HCT116 (cell line): ENCODE results near the gene ATAD2B. TPM values are rescaled to one million over a fixed set of nuclear protein-coding genes. Genes with fewer than 3 reads are reported as not detected.

ENCODE experiments used
- ATAC-seq: fragments of 200-7000 bp; cut with Tn5 transposase; 2 replicates; pipeline ENCODE4 v1.9.1; 2020; ENCODE audit warnings: mild to moderate bottlenecking, moderate library complexity
- BruUV-seq: library from RNA; stranded (reverse); fragments of 400-500 nt; replicated peaks from 2 replicates; lab custom pipeline; 2021; lab: Mats Ljungman, UMichigan
- CTCF ChIA-PET: fragments of 300-600 bp; sonication (Branson Sonifier 250); formaldehyde crosslinking; loops from one replicate; lab custom pipeline; 2021; ENCODE audit warnings: antibody characterized with exemption; lab: Charles Lee
- POLR2A ChIA-PET: fragments of 300-600, 350-600 bp; sonication (Branson Sonifier 250); formaldehyde crosslinking; loops from one replicate; lab custom pipeline; 2021; ENCODE audit warnings: antibody characterized with exemption; lab: Charles Lee
- RAD21 ChIA-PET, 2 experiments: fragments of 300-600 bp; sonication (Branson Sonifier 250); formaldehyde crosslinking; loops; one replicate each; lab custom pipeline; 2023; ENCODE audit warnings: low total read pairs in 2 of 2; ENCODE audit not compliant: uncharacterized antibody in 2 of 2, unreplicated experiment in 2 of 2, low non-redundant PET in 1 of 2; lab: Charles Lee
- DNase-seq: peaks from one replicate; pipeline ENCODE4 v3.0.0-alpha.2; 2010; ENCODE audit warnings: low read depth, low spot score
- H2AFZ ChIP-seq: fragments of 200-600 bp; shearing (Covaris generic), sonication (generic); 2 replicates; pipeline ENCODE4 v1.6.1; 2017; ENCODE audit warnings: low read depth, mixed run types, mixed read lengths, antibody characterized with exemption, low read length; ENCODE audit not compliant: poor library complexity, severe bottlenecking
- H3K27ac ChIP-seq: 2 replicates; pipeline ENCODE4 v1.5.1; 2012; ENCODE audit warnings: low read depth, low read length
- H3K27me3 ChIP-seq: fragments of 200-600 bp; sonication (generic); 2 replicates; pipeline ENCODE4 v1.6.1; 2016; ENCODE audit warnings: mixed run types, low read length, mixed read lengths; ENCODE audit not compliant: insufficient read depth
- H3K36me3 ChIP-seq, 2 experiments: fragments of 200-500 bp in 1 of 2; fragments of 200-600 bp in 1 of 2; sonication (Bioruptor generic) in 1 of 2; sonication (generic) in 1 of 2; 2 replicates each; pipeline versions ENCODE4 v1.5.1 to v1.6.1; 2014 to 2016; ENCODE audit warnings: low read length in 2 of 2, inconsistent platforms in 1 of 2, mixed read lengths in 1 of 2, mixed run types in 1 of 2; ENCODE audit not compliant: insufficient read depth in 2 of 2, control insufficient read depth in 1 of 2
- H3K4me1 ChIP-seq, 2 experiments: fragments of 200-600 bp in 1 of 2; sonication (generic) in 1 of 2; 2 replicates each; pipeline versions ENCODE4 v1.5.1 to v1.6.1; 2012 to 2017; ENCODE audit warnings: low read length in 2 of 2, inconsistent platforms in 1 of 2, mild to moderate bottlenecking in 1 of 2, mixed read lengths in 1 of 2, mixed run types in 1 of 2, moderate library complexity in 1 of 2; ENCODE audit not compliant: insufficient read depth in 2 of 2, control insufficient read depth in 1 of 2
- H3K4me2 ChIP-seq: fragments of 200-600 bp; sonication (generic); 2 replicates; pipeline ENCODE4 v1.6.1; 2017; ENCODE audit warnings: mixed run types, low read length, mixed read lengths
- H3K4me3 ChIP-seq, 2 experiments: fragments of 200-600 bp in 1 of 2; sonication (generic) in 1 of 2; replicated peaks in 1 of 2; 2 replicates each; pipeline ENCODE4 v1.5.1; 2011 to 2016; ENCODE audit warnings: low read length in 2 of 2, control low read depth in 1 of 2, low read depth in 1 of 2, mild to moderate bottlenecking in 1 of 2, mixed read lengths in 1 of 2, mixed run types in 1 of 2
- H3K79me2 ChIP-seq: fragments of 200-600 bp; sonication (generic); 2 replicates; pipeline ENCODE4 v1.6.1; 2017; ENCODE audit warnings: mild to moderate bottlenecking, mixed run types, low read length, moderate library complexity, mixed read lengths; ENCODE audit not compliant: insufficient read depth
- H3K9ac ChIP-seq: fragments of 200-600 bp; sonication (generic); 2 replicates; pipeline ENCODE4 v1.6.1; 2016; ENCODE audit warnings: low read length, mixed read lengths
- H3K9me2 ChIP-seq: fragments of 200-600 bp; sonication (generic), shearing (Covaris generic); 2 replicates; pipeline ENCODE4 v1.6.1; 2017; ENCODE audit warnings: mixed run types, mild to moderate bottlenecking, moderate library complexity; ENCODE audit not compliant: insufficient read depth
- H3K9me3 ChIP-seq, 2 experiments: fragments of 200-500 bp in 1 of 2; fragments of 200-600 bp in 1 of 2; sonication (Bioruptor generic) in 1 of 2; sonication (generic) in 1 of 2; 2 replicates each; pipeline ENCODE4 v1.6.1; 2014 to 2017; ENCODE audit warnings: low read length in 2 of 2, mixed read lengths in 2 of 2, inconsistent platforms in 1 of 2, low read depth in 1 of 2, mild to moderate bottlenecking in 1 of 2, mixed run types in 1 of 2, moderate library complexity in 1 of 2; ENCODE audit not compliant: control insufficient read depth in 1 of 2, insufficient read depth in 1 of 2
- H4K20me1 ChIP-seq: fragments of 200-600 bp; sonication (generic), shearing (Covaris generic); 2 replicates; pipeline ENCODE4 v1.6.1; 2017; ENCODE audit warnings: mixed run types, mild to moderate bottlenecking, moderate library complexity; ENCODE audit not compliant: insufficient read depth
- CEBPB ChIP-seq: IDR thresholded peaks from 2 replicates; pipeline ENCODE4 v1.6.1; 2012; ENCODE audit warnings: low read depth
- ELF1 ChIP-seq: IDR thresholded peaks from 2 replicates; pipeline ENCODE4 v1.6.1; 2012; ENCODE audit warnings: low read depth, borderline replicate concordance
- EZH2 ChIP-seq: fragments of 200-600 bp; sonication (generic); IDR thresholded peaks from 2 replicates; pipeline ENCODE4 v1.6.1; 2017; ENCODE audit warnings: antibody characterized with exemption, mixed run types
- EZH2phosphoT487 ChIP-seq: fragments of 200-600 bp; IDR thresholded peaks from 2 replicates; pipeline ENCODE4 v1.6.1; 2018; ENCODE audit warnings: antibody characterized with exemption, borderline replicate concordance
- FOSL1 ChIP-seq: IDR thresholded peaks from 2 replicates; pipeline ENCODE4 v1.6.1; 2012; ENCODE audit warnings: low read depth
- MAX ChIP-seq: IDR thresholded peaks from 2 replicates; pipeline ENCODE4 v1.6.1; 2012
- POLR2AphosphoS5 ChIP-seq: IDR thresholded peaks from 2 replicates; pipeline ENCODE4 v1.6.1; 2011; ENCODE audit warnings: mild to moderate bottlenecking, low read depth, low read length, moderate library complexity
- RAD21 ChIP-seq: IDR thresholded peaks from 2 replicates; pipeline ENCODE4 v1.6.1; 2012; ENCODE audit warnings: low read depth, mild to moderate bottlenecking
- SIN3A ChIP-seq: IDR thresholded peaks from 2 replicates; pipeline ENCODE4 v1.6.1; 2012; ENCODE audit warnings: low read depth
- TCF7L2 ChIP-seq: IDR thresholded peaks from 2 replicates; pipeline ENCODE4 v1.7.0; 2011; ENCODE audit warnings: borderline replicate concordance, inconsistent platforms; ENCODE audit not compliant: insufficient read depth, insufficient read length; ENCODE audit errors: extremely low read depth
- YY1 ChIP-seq: IDR thresholded peaks from 2 replicates; pipeline ENCODE4 v1.6.1; 2011; ENCODE audit warnings: low read length, low read depth, moderate library complexity, mild to moderate bottlenecking; ENCODE audit not compliant: insufficient replicate concordance; ENCODE audit errors: extremely low read depth
- ZBTB33 ChIP-seq: IDR thresholded peaks from 2 replicates; pipeline ENCODE4 v1.6.1; 2011; ENCODE audit warnings: mild to moderate bottlenecking, low read length, moderate library complexity; ENCODE audit not compliant: insufficient replicate concordance; ENCODE audit errors: extremely low read depth
- ZFX ChIP-seq: fragments of 450-650 bp; IDR thresholded peaks from 2 replicates; pipeline ENCODE4 v1.6.1; 2017
- intact Hi-C: fragments of 100-400 bp; cut with micrococcal nuclease; formaldehyde crosslinking; loops from 2 replicates; pipeline ENCODE4 v1.10.0; 2022
- total RNA-seq: library from RNA; stranded (reverse); gene quantifications from one replicate; pipeline ENCODE4 v1.2.1, GENCODE V29; 2021; ENCODE audit not compliant: unreplicated experiment

Gene ATAD2B
- total RNA-seq, 1 experiment from 2014 or later = 9.6 TPM

- no peak overlapping the region for H3K9ac ChIP-seq
- TF ChIP-seq ZBTB33 (no peak), YY1 (no peak), ZFX (no peak), CEBPB (no peak), RAD21 (no peak), MAX (no peak), SIN3A (no peak), EZH2 (no peak), ELF1 (no peak), POLR2AphosphoS5 (no peak), FOSL1 (no peak), EZH2phosphoT487 (no peak), TCF7L2 (no peak)
- TF ChIP-seq, all 23 proteins: peak for 0
- intact Hi-C loops = loop anchor here (10.0 kb wide), 1 partner anchor 558 kb away; no protein-coding TSS in a partner anchor
- no peak overlapping the region for H3K4me3 ChIP-seq
- H4K20me1 ChIP-seq = no peaks in the 10 kb centered on the region
- DNase-seq (no peak), ATAC-seq (no peak)
- H3K4me2 ChIP-seq = no peak overlapping the region
- no peaks in the 10 kb centered on the region for H3K9me2 ChIP-seq
- no peak overlapping the region for H2AFZ ChIP-seq
- ChIA-PET RAD21 (no interaction called here), POLR2A (no interaction called here), CTCF (interaction anchor here (1.0 kb wide), 1 partner anchor 100 kb away, joined by 3 read pairs; the partner anchor contains the start of gene ATAD2B)
- no peaks in the 10 kb centered on the region for H3K9me3 ChIP-seq
- BruUV-seq = no TSS peak
- no peaks in the 10 kb centered on the region for H3K27me3 ChIP-seq
- H3K36me3 ChIP-seq = no peaks in the 10 kb centered on the region
- H3K4me1 ChIP-seq = no peaks in the 10 kb centered on the region; a peak in 1 of 4 replicates
- no peaks in the 10 kb centered on the region for H3K79me2 ChIP-seq
- no peak overlapping the region for H3K27ac ChIP-seq
These were observed 100.2 kb downstream of the ATAD2B start for GRCh38 chr2:23826771-23827170.
